ENCODE measurements around the gene OR7G2.

- TF ChIP-seq EP300 (IDR thresholded peaks at IDR 0.05; ENCODE audit: borderline replicate concordance) = no peak
- no peak for TF ChIP-seq CEBPB (IDR thresholded peaks at IDR 0.05)
- no peak for TF ChIP-seq TAF1 (IDR thresholded peaks at IDR 0.05; ENCODE audit: low read depth)
- no peak for TF ChIP-seq REST (IDR thresholded peaks at IDR 0.05; ENCODE audit: low read depth)
- no peak for TF ChIP-seq CREB1 (IDR thresholded peaks at IDR 0.05; ENCODE audit: low read depth)
- TF ChIP-seq, protein P1, sequence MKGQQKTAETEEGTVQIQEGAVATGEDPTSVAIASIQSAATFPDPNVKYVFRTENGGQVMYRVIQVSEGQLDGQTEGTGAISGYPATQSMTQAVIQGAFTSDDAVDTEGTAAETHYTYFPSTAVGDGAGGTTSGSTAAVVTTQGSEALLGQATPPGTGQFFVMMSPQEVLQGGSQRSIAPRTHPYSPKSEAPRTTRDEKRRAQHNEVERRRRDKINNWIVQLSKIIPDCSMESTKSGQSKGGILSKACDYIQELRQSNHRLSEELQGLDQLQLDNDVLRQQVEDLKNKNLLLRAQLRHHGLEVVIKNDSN (IDR thresholded peaks at IDR 0.05) = no peak
- TF ChIP-seq MAX (IDR thresholded peaks at IDR 0.05) = no peak
- TF ChIP-seq RAD21 (IDR thresholded peaks at IDR 0.05; ENCODE audit: low read depth) = no peak
- TF ChIP-seq EGR1 (IDR thresholded peaks at IDR 0.05) = no peak
- no peak for TF ChIP-seq FOXM1 (IDR thresholded peaks at IDR 0.05; ENCODE audit: borderline replicate concordance, low read depth)
- no peak for TF ChIP-seq YY1 (IDR thresholded peaks at IDR 0.05; ENCODE audit: low read depth)
These were observed 39.6 kb upstream of the OR7G2 start for GRCh38 chr19:9146882-9147281.

All from Ishikawa (cell line).